A549 (cell line): ENCODE measurements around the gene DIP2A. TPM values are rescaled to one million over a fixed set of nuclear protein-coding genes. Genes with fewer than 3 reads are reported as not detected.

Experiments used
- ATAC-seq, 2 experiments: fragments of 200-7000 bp in 1 of 2; fragments of >200 bp in 1 of 2; cut with Nextera tagmentation in 1 of 2; cut with Tn5 transposase in 1 of 2; 3 replicates each; pipeline versions ENCODE4 v1.8.0 to v1.9.1; 2018 to 2020; ENCODE audit warnings: mild to moderate bottlenecking in 1 of 2, moderate library complexity in 1 of 2
- CTCF ChIA-PET: fragments of 300-600 bp; sonication (Branson Sonifier 250); formaldehyde crosslinking; extraction: SDS; loops from one replicate; lab custom pipeline; 2021; ENCODE audit warnings: antibody characterized with exemption, inconsistent platforms; lab: Yijun Ruan, JAX
- POLR2A ChIA-PET: fragments of 350-600 bp; formaldehyde crosslinking; extraction: SDS; loops from one replicate; lab custom pipeline; 2021; ENCODE audit warnings: antibody characterized with exemption, inconsistent platforms; lab: Yijun Ruan, JAX
- DNase-seq, 2 experiments: peaks; one replicate each; pipeline versions ENCODE4 v3.0.0 to v3.0.0-alpha.2; 2011 to 2016; ENCODE audit warnings: low read depth in 1 of 2, low spot score in 1 of 2
- FAIRE-seq: peaks from 2 replicates; lab custom pipeline; 2011; peaks lifted over from hg19 to GRCh38; lab: Jason Lieb, UNC
- H3K27ac ChIP-seq, 2 experiments: fragments of >200 bp; sonication (Bioruptor Twin); formaldehyde crosslinking; 3 replicates each; pipeline ENCODE4 v1.5.1; 2016 to 2017
- H3K4me1 ChIP-seq: fragments of >200 bp; sonication (Bioruptor Twin); formaldehyde crosslinking; 3 replicates; pipeline ENCODE4 v1.6.1; 2016
- H3K4me2 ChIP-seq: fragments of >200 bp; sonication (Bioruptor Twin); formaldehyde crosslinking; 3 replicates; pipeline ENCODE4 v1.6.1; 2016
- H3K4me3 ChIP-seq: fragments of >200 bp; sonication (Bioruptor Twin); formaldehyde crosslinking; 3 replicates; pipeline ENCODE4 v1.5.1; 2016
- H3K9me3 ChIP-seq: fragments of >200 bp; sonication (Bioruptor Twin); formaldehyde crosslinking; 3 replicates; pipeline ENCODE4 v1.6.1; 2016
- BHLHE40 ChIP-seq: IDR thresholded peaks from 2 replicates; pipeline ENCODE4 v1.6.1; 2012; ENCODE audit warnings: low read depth, low read length, inconsistent platforms
- CBX2 ChIP-seq: fragments of 200-600 bp; sonication (generic); IDR thresholded peaks from 2 replicates; pipeline ENCODE4 v1.6.1; 2016; ENCODE audit warnings: low read depth, mild to moderate bottlenecking, borderline replicate concordance
- CEBPB ChIP-seq, 2 experiments: fragments of >200 bp in 1 of 2; sonication (Bioruptor Twin) in 1 of 2; formaldehyde crosslinking in 1 of 2; IDR thresholded peaks; 2 replicates each; pipeline ENCODE4 v1.6.1; 2012 to 2016
- EHF ChIP-seq: fragments of 250-450 bp; sonication (Bioruptor Pico); IDR thresholded peaks from 2 replicates; pipeline ENCODE4 v1.5.0; 2020; ENCODE audit warnings: mild to moderate bottlenecking
- ELK1 ChIP-seq: fragments of 150-350 bp; IDR thresholded peaks from 2 replicates; pipeline ENCODE4 v1.6.1; 2014; ENCODE audit warnings: low read depth, mild to moderate bottlenecking, low read length
- EP300 ChIP-seq, 2 experiments: fragments of >200 bp; sonication (Bioruptor Twin); formaldehyde crosslinking; IDR thresholded peaks; 2 replicates in 1 of 2; 3 replicates in 1 of 2; pipeline ENCODE4 v1.6.1; 2016 to 2017
- FOSB ChIP-seq: fragments of 250-450 bp; sonication (Bioruptor Pico); IDR thresholded peaks from 2 replicates; pipeline ENCODE4 v1.5.0; 2020; ENCODE audit warnings: mild to moderate bottlenecking, moderate library complexity
- FOSL2 ChIP-seq, 2 experiments: fragments of 450-650 bp in 1 of 2; fragments of >200 bp in 1 of 2; sonication (Bioruptor Twin) in 1 of 2; formaldehyde crosslinking; IDR thresholded peaks; 2 replicates each; pipeline versions ENCODE4 v1.5.0 to v1.6.1; 2016 to 2020; ENCODE audit warnings: mild to moderate bottlenecking in 1 of 2, moderate library complexity in 1 of 2
- HDAC2 ChIP-seq: fragments of 200-600 bp; sonication (generic); IDR thresholded peaks from 2 replicates; pipeline ENCODE4 v1.6.1; 2016
- HES2 ChIP-seq: fragments of >200 bp; sonication (Bioruptor Twin); formaldehyde crosslinking; IDR thresholded peaks from 2 replicates; pipeline ENCODE4 v1.6.1; 2016
- HOXA7 ChIP-seq: fragments of 250-450 bp; sonication (Bioruptor Pico); IDR thresholded peaks from 2 replicates; pipeline ENCODE4 v1.5.0; 2020; ENCODE audit warnings: mild to moderate bottlenecking, moderate library complexity
- HOXB5 ChIP-seq: fragments of 250-450 bp; sonication (Bioruptor Pico); IDR thresholded peaks from 2 replicates; pipeline ENCODE4 v1.5.0; 2020; ENCODE audit warnings: mild to moderate bottlenecking, moderate library complexity
- JUN ChIP-seq, 2 experiments: fragments of >200 bp; sonication (Bioruptor Twin); formaldehyde crosslinking; IDR thresholded peaks; 2 replicates in 1 of 2; 3 replicates in 1 of 2; pipeline ENCODE4 v1.6.1; 2016 to 2017
- KDM5A ChIP-seq: fragments of 200-600 bp; sonication (generic); IDR thresholded peaks from 2 replicates; pipeline ENCODE4 v1.6.1; 2016; ENCODE audit warnings: antibody characterized with exemption, mild to moderate bottlenecking
- MAZ ChIP-seq: fragments of 150-350 bp; IDR thresholded peaks from 2 replicates; pipeline ENCODE4 v1.6.1; 2014; ENCODE audit warnings: antibody characterized with exemption, low read depth, low read length, borderline replicate concordance
- NPAS2 ChIP-seq: fragments of 250-450 bp; sonication (Bioruptor Pico); IDR thresholded peaks from 2 replicates; pipeline ENCODE4 v1.8.0; 2022; ENCODE audit warnings: mild to moderate bottlenecking, moderate library complexity, borderline replicate concordance
- NR3C1 ChIP-seq: fragments of >200 bp; sonication (Bioruptor Twin); formaldehyde crosslinking; IDR thresholded peaks from 3 replicates; pipeline ENCODE4 v1.6.1; 2017
- POLR2A ChIP-seq: IDR thresholded peaks from 2 replicates; pipeline ENCODE4 v1.6.1; 2012; ENCODE audit warnings: mild to moderate bottlenecking, low read length
- RARB ChIP-seq: fragments of 250-450 bp; sonication (Bioruptor Pico); IDR thresholded peaks from 2 replicates; pipeline ENCODE4 v1.8.0; 2021; ENCODE audit warnings: mild to moderate bottlenecking, moderate library complexity
- RCOR1 ChIP-seq: fragments of 150-350 bp; IDR thresholded peaks from 2 replicates; pipeline ENCODE4 v1.6.1; 2014; ENCODE audit warnings: antibody characterized with exemption, low read length, low read depth
- SMC3 ChIP-seq: fragments of >200 bp; sonication (Bioruptor Twin); formaldehyde crosslinking; IDR thresholded peaks from 3 replicates; pipeline ENCODE4 v1.6.1; 2018; ENCODE audit warnings: inconsistent platforms
- ZC3H11A ChIP-seq: fragments of 450-650 bp; IDR thresholded peaks from 2 replicates; pipeline ENCODE4 v1.6.1; 2014; ENCODE audit warnings: antibody characterized with exemption, mild to moderate bottlenecking
- ZFP36 ChIP-seq: fragments of 450-650 bp; IDR thresholded peaks from 2 replicates; pipeline ENCODE4 v1.6.1; 2014; ENCODE audit warnings: borderline replicate concordance; ENCODE audit not compliant: partially characterized antibody
- ZNF302 ChIP-seq: fragments of 250-450 bp; sonication (Bioruptor Pico); IDR thresholded peaks from 2 replicates; pipeline ENCODE4 v1.9.0; 2021; ENCODE audit warnings: inconsistent platforms, mild to moderate bottlenecking, moderate library complexity
- ZSCAN20 ChIP-seq: fragments of 250-450 bp; sonication (Bioruptor Pico); IDR thresholded peaks from 2 replicates; pipeline ENCODE4 v1.8.0; 2022; ENCODE audit warnings: mild to moderate bottlenecking, moderate library complexity
- WGBS: methylation state at CpG from one replicate; pipeline ENCODE4 v1.1.6; 2017; ENCODE audit errors: missing lambda C conversion rate; 5-methylcytosine and 5-hydroxymethylcytosine counted together
- polyA plus RNA-seq, 4 experiments: library from polyadenylated mRNA; depleted of rRNA in 3 of 4; stranded (reverse); fragments of >200 nt; fragmentation: RNase III in 1 of 4; extraction: RNeasy Plus Mini Kit Qiagen cat#74134 plus additional on column Dnase treatment in 1 of 4; gene quantifications; 2 replicates in 3 of 4; 3 replicates in 1 of 4; pipeline ENCODE4 v1.2.3, GENCODE V29; 2011 to 2017
- TF ChIP-seq, protein P1 (sequence below): fragments of 200-600 bp; sonication (generic); IDR thresholded peaks from 2 replicates; pipeline ENCODE4 v1.6.1; 2016; ENCODE audit warnings: antibody characterized with exemption, mild to moderate bottlenecking, moderate library complexity
- TF ChIP-seq, protein P2 (sequence below): fragments of 250-450 bp; sonication (Bioruptor Pico); IDR thresholded peaks from 2 replicates; pipeline ENCODE4 v1.5.0; 2021; ENCODE audit warnings: mild to moderate bottlenecking, moderate library complexity, borderline replicate concordance

The DIP2A gene
- polyA plus RNA-seq, 2 of the 4 experiments (the other 2 are of a cell fraction): 13.3 to 18.4 TPM

DNA sequence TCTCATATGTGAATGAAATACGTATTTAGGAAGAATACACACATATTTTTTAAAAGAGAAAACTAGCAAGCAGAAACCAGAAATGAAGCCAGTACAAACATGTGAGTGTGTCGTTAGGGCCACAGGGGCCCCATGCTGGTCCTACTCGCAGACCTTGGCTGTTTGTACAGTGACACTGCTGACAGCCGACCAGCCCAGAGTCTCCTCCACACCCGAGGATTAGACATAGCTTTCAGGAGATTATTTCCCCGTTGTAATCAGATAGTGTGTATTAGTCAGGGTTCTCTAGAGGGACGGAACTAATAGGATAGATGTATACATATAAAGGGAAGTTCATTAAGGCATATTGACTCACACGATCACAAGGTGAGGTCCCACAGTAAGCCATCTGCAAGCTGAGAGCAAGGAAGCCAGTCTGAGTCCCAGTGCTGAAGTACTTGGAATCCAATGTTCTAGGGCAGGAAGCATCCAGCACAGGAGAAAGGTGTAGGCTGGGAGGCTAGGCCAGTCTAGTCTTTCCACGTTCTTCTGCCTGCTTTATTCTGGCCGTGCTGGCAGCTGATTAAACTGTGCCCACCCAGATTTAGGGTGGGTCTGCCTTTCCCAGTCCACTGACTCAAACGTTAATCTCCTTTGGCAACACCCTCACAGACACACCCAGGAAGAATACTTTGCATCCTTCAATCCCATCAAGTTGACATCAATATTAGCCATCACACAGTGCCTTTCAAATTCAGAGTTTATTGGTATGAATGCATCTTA lies 51.2 kb downstream of the DIP2A start:
- ChIA-PET POLR2A (no interaction called here), CTCF (interaction anchor here (1.8 kb wide), 1 partner anchor 11 kb away, joined by 5 read pairs; no protein-coding TSS in a partner anchor)
- ATAC-seq (peak in 1 of 2 experiments; percentile 59; a peak in 3 of 6 replicates), FAIRE-seq (no peak), DNase-seq (peak; percentile 25 to 44)
- WGBS: 19% methylated on average over 11 of the region's 11 CpGs
- no peak overlapping the region for H3K4me3 ChIP-seq
- H3K9me3 ChIP-seq: no peaks in the 10 kb centered on the region
- peak overlapping the region; percentile 58; the same call in 2 of the 3 replicates for H3K4me2 ChIP-seq
- no peak overlapping the region; a peak in 1 of 6 replicates for H3K27ac ChIP-seq
- H3K4me1 ChIP-seq: peaks cover 7% of the 10 kb centered on the region; the same call in 1 of the 3 replicates
- TF ChIP-seq ZC3H11A: no peak
- TF ChIP-seq ZSCAN20 (CRISPR knock-in tag): no peak
- no peak for TF ChIP-seq HOXA7 (CRISPR knock-in tag)
- TF ChIP-seq HES2: no peak
- no peak for TF ChIP-seq ELK1
- TF ChIP-seq, protein P1, sequence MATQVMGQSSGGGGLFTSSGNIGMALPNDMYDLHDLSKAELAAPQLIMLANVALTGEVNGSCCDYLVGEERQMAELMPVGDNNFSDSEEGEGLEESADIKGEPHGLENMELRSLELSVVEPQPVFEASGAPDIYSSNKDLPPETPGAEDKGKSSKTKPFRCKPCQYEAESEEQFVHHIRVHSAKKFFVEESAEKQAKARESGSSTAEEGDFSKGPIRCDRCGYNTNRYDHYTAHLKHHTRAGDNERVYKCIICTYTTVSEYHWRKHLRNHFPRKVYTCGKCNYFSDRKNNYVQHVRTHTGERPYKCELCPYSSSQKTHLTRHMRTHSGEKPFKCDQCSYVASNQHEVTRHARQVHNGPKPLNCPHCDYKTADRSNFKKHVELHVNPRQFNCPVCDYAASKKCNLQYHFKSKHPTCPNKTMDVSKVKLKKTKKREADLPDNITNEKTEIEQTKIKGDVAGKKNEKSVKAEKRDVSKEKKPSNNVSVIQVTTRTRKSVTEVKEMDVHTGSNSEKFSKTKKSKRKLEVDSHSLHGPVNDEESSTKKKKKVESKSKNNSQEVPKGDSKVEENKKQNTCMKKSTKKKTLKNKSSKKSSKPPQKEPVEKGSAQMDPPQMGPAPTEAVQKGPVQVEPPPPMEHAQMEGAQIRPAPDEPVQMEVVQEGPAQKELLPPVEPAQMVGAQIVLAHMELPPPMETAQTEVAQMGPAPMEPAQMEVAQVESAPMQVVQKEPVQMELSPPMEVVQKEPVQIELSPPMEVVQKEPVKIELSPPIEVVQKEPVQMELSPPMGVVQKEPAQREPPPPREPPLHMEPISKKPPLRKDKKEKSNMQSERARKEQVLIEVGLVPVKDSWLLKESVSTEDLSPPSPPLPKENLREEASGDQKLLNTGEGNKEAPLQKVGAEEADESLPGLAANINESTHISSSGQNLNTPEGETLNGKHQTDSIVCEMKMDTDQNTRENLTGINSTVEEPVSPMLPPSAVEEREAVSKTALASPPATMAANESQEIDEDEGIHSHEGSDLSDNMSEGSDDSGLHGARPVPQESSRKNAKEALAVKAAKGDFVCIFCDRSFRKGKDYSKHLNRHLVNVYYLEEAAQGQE: no peak
- TF ChIP-seq ZNF302 (CRISPR knock-in tag): no peak
- TF ChIP-seq RARB (CRISPR knock-in tag): no peak
- TF ChIP-seq POLR2A: no peak
- TF ChIP-seq HOXB5: no peak
- no peak for TF ChIP-seq RCOR1
- no peak for TF ChIP-seq NR3C1
- no peak for TF ChIP-seq SMC3
- TF ChIP-seq MAZ: no peak
- no peak for TF ChIP-seq CEBPB (IDR thresholded peaks at IDR 0.05)

GRCh38 chr21:46515109-46515508 lies 56.4 kb downstream of the DIP2A start:
- POLR2A ChIA-PET: no interaction called here
- TF ChIP-seq, protein P2, sequence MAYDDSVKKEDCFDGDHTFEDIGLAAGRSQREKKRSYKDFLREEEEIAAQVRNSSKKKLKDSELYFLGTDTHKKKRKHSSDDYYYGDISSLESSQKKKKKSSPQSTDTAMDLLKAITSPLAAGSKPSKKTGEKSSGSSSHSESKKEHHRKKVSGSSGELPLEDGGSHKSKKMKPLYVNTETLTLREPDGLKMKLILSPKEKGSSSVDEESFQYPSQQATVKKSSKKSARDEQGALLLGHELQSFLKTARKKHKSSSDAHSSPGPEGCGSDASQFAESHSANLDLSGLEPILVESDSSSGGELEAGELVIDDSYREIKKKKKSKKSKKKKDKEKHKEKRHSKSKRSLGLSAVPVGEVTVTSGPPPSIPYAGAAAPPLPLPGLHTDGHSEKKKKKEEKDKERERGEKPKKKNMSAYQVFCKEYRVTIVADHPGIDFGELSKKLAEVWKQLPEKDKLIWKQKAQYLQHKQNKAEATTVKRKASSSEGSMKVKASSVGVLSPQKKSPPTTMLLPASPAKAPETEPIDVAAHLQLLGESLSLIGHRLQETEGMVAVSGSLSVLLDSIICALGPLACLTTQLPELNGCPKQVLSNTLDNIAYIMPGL (CRISPR knock-in tag): no peak
- TF ChIP-seq ZSCAN20 (CRISPR knock-in tag) (no peak), ZNF302 (CRISPR knock-in tag) (no peak), NPAS2 (CRISPR knock-in tag) (no peak), KDM5A (no peak), ZFP36 (no peak), JUN (IDR thresholded peaks at IDR 0.05) (no peak), POLR2A (no peak), BHLHE40 (no peak), HDAC2 (no peak), EHF (no peak), CBX2 (no peak), FOSL2 (IDR thresholded peaks at IDR 0.05) (no peak), FOSL2 (CRISPR knock-in tag; IDR thresholded peaks at IDR 0.05) (no peak), EP300 (IDR thresholded peaks at IDR 0.05) (no peak), FOSB (CRISPR knock-in tag) (no peak)
- TF ChIP-seq, protein P1: no peak

More at GRCh38 chr21:46515109-46515508, 56.4 kb downstream of the DIP2A start:
- 95% methylated on average over 2 of the region's 2 CpGs for WGBS
- H3K4me2 ChIP-seq: no peak overlapping the region
- CTCF ChIA-PET: no interaction called here
- no peak overlapping the region for H3K27ac ChIP-seq
- no peaks in the 10 kb centered on the region for H3K4me1 ChIP-seq
- H3K4me3 ChIP-seq: no peak overlapping the region
- ATAC-seq: no peak
- FAIRE-seq: no peak
- no peak for DNase-seq
- H3K9me3 ChIP-seq: 0 out of 3 replicates have a peak, but pooled peaks cover 3% of the 10 kb centered on the region
